T-cell (primary cell): Measurements from ENCODE around the gene SH3BP5L. TPM values are rescaled to one million over a fixed set of nuclear protein-coding genes. Genes with fewer than 3 reads are reported as not detected.

Source experiments
- ATAC-seq, 4 experiments: fragments of 200-7000 bp in 3 of 4; fragments of 150-1000 bp in 1 of 4; cut with Tn5 transposase; replicated peaks in 1 of 4; 1 replicate in 3 of 4; 2 replicates in 1 of 4; pipeline ENCODE4 v1.10.0; 2021; ENCODE audit warnings: moderate library complexity in 3 of 4, mild to moderate bottlenecking in 2 of 4, moderate number of reproducible peaks in 1 of 4
- CTCF ChIA-PET, 2 donors: fragments of 300-600 bp; sonication (Branson Sonifier 250); formaldehyde crosslinking; loops; one replicate each; lab custom pipeline; 2022; ENCODE audit warnings: antibody characterized with exemption in 2 of 2; lab: Charles Lee
- POLR2A ChIA-PET, 2 donors: fragments of 300-600 bp; sonication (Branson Sonifier 250); formaldehyde crosslinking; loops; one replicate each; lab custom pipeline; 2022; ENCODE audit warnings: antibody characterized with exemption in 2 of 2; lab: Charles Lee
- DNase-seq, 35 experiments: peaks; one replicate each; pipeline versions ENCODE4 v3.0.0 to v3.0.0-alpha.2; 2013 to 2023
- H3K27ac ChIP-seq: one replicate; pipeline ENCODE4 v1.5.1; 2013; ENCODE audit warnings: low read length
- H3K27me3 ChIP-seq, 2 experiments: replicated peaks in 1 of 2; 1 replicate in 1 of 2; 2 replicates in 1 of 2; pipeline versions ENCODE4 v1.6.1 to v1.7.0; 2013; ENCODE audit warnings: low read length in 1 of 2, mixed read lengths in 1 of 2; ENCODE audit not compliant: control insufficient read depth in 2 of 2, insufficient read depth in 2 of 2; ENCODE audit errors: extremely low read depth in 1 of 2
- H3K36me3 ChIP-seq, 2 donors: 1 replicate in 1 of 2; 2 replicates in 1 of 2; pipeline versions ENCODE4 v1.6.1 to v1.7.0; 2013; ENCODE audit warnings: low read length in 1 of 2; ENCODE audit not compliant: control insufficient read depth in 2 of 2, insufficient read depth in 1 of 2; ENCODE audit errors: extremely low read depth in 1 of 2
- H3K4me1 ChIP-seq, 2 experiments: 1 replicate in 1 of 2; 2 replicates in 1 of 2; pipeline versions ENCODE4 v1.6.1 to v1.7.0; 2013; ENCODE audit warnings: low read length in 2 of 2, mixed read lengths in 1 of 2; ENCODE audit not compliant: insufficient read depth in 2 of 2, control insufficient read depth in 1 of 2; ENCODE audit errors: extremely low read depth in 1 of 2
- H3K4me3 ChIP-seq, 2 donors: 1 replicate in 1 of 2; 2 replicates in 1 of 2; pipeline versions ENCODE4 v1.5.1 to v1.7.0; 2013; ENCODE audit warnings: mild to moderate bottlenecking in 2 of 2, low read length in 1 of 2, moderate library complexity in 1 of 2; ENCODE audit not compliant: control insufficient read depth in 1 of 2; ENCODE audit errors: extremely low read depth in 1 of 2
- H3K9me3 ChIP-seq: 2 replicates; pipeline ENCODE4 v1.7.0; 2013
- H3K27ac Mint-ChIP-seq, 2 donors: one replicate each; pipeline ENCODE4 v1.8.0; 2020 to 2021; ENCODE audit warnings: mild to moderate bottlenecking in 2 of 2, mixed read lengths in 2 of 2
- H3K27me3 Mint-ChIP-seq, 2 donors: one replicate each; pipeline ENCODE4 v1.8.0; 2021 to 2022; ENCODE audit warnings: mixed read lengths in 2 of 2
- H3K36me3 Mint-ChIP-seq: one replicate; pipeline ENCODE4 v1.8.0; 2021; ENCODE audit warnings: mixed read lengths
- H3K4me1 Mint-ChIP-seq, 3 donors: one replicate each; pipeline ENCODE4 v1.8.0; 2020 to 2022; ENCODE audit warnings: mixed read lengths in 3 of 3, mild to moderate bottlenecking in 1 of 3
- H3K4me3 Mint-ChIP-seq, 3 donors: one replicate each; pipeline ENCODE4 v1.8.0; 2020 to 2022; ENCODE audit warnings: mild to moderate bottlenecking in 3 of 3, mixed read lengths in 3 of 3, moderate library complexity in 3 of 3
- H3K9me3 Mint-ChIP-seq, 3 donors: one replicate each; pipeline ENCODE4 v1.8.0; 2020 to 2022; ENCODE audit warnings: mixed read lengths in 3 of 3
- WGBS: methylation state at CpG from one replicate; pipeline ENCODE4 v1.1.5; 2013; ENCODE audit warnings: missing lambda C conversion rate; ENCODE audit not compliant: insufficient coverage; 5-methylcytosine and 5-hydroxymethylcytosine counted together
- total RNA-seq, 35 experiments: library from RNA in 6 of 35; stranded (reverse) in 6 of 35; fragments of 120-200 nt in 1 of 35; gene quantifications; one replicate each; pipeline versions ENCODE4 v1.2.1 to v1.2.4 and lab custom pipeline; 2013 to 2026

The SH3BP5L gene
- total RNA-seq, 5 donors from 2014 or later (not counting 1 experiment from before 2014, with no cell fraction given) = 16.8 to 41.4 (median 36.3) TPM

DNA sequence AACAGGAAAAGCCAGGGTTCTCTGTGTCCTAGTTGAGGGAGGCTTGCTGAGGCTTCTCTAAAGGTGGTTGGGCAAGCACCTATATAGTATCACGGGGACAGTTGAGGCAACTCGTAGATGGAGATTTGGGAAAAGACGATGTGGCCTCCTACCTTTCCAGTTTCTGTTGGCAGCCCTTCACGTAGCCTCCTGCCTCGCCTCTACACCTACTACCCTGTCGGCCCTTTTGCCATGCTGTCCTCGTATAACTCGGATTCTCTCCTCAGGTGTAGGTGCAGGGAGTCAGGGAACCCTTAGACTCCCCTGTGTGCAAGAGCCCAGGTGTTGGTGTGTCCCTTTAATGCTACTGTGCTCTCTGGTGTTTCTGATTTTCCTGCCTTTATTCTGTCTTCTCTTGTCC, 22.9 kb upstream of the SH3BP5L start:
- H3K36me3 ChIP-seq = peaks cover 33 to 59% of the 10 kb centered on the region in 2 donors
- no peaks in the 10 kb centered on the region for H3K9me3 ChIP-seq
- H3K4me3 Mint-ChIP-seq = no peak overlapping the region
- no peak overlapping the region for H3K27ac ChIP-seq
- H3K27me3 ChIP-seq = no peaks in the 10 kb centered on the region
- 100% methylated on average over 2 of the region's 8 CpGs for WGBS
- no peaks in the 10 kb centered on the region for H3K27me3 Mint-ChIP-seq
- ATAC-seq (no peak), DNase-seq (peak in 1 of 35 experiments; percentile 22)
- POLR2A ChIA-PET = no interaction called here
- H3K27ac Mint-ChIP-seq = no peak overlapping the region
- no peaks in the 10 kb centered on the region for H3K4me1 Mint-ChIP-seq
- H3K36me3 Mint-ChIP-seq = peaks cover 24% of the 10 kb centered on the region
- H3K4me1 ChIP-seq = peaks cover 0 to 22% of the 10 kb centered on the region in 2 experiments
- no peak overlapping the region for H3K4me3 ChIP-seq
- no peaks in the 10 kb centered on the region for H3K9me3 Mint-ChIP-seq
- CTCF ChIA-PET = no interaction called here

GRCh38 chr1:248847956-248848561, 22.3 kb upstream of the SH3BP5L start:
- H3K9me3 Mint-ChIP-seq = no peaks in the 10 kb centered on the region
- ATAC-seq (no peak), DNase-seq (peak in 1 of 35 experiments; percentile 8)
- H3K27ac ChIP-seq = no peak overlapping the region
- no peaks in the 10 kb centered on the region for H3K4me1 Mint-ChIP-seq
- POLR2A ChIA-PET = interaction anchor here in 1 of 2 donors (0.7 kb wide), 1 partner anchor 25 kb away, joined by 4 read pairs; no protein-coding TSS in a partner anchor
- no peak overlapping the region for H3K4me3 ChIP-seq
- no peaks in the 10 kb centered on the region for H3K9me3 ChIP-seq
- no peaks in the 10 kb centered on the region for H3K27me3 Mint-ChIP-seq
- H3K36me3 Mint-ChIP-seq = peaks cover 24% of the 10 kb centered on the region
- H3K4me3 Mint-ChIP-seq = no peak overlapping the region
- no peak overlapping the region for H3K27ac Mint-ChIP-seq
- CTCF ChIA-PET = no interaction called here
- 97% methylated on average over 71 of the region's 72 CpGs for WGBS
- no peaks in the 10 kb centered on the region for H3K27me3 ChIP-seq
- peaks cover 0 to 17% of the 10 kb centered on the region in 2 experiments for H3K4me1 ChIP-seq
- peaks cover 33 to 59% of the 10 kb centered on the region in 2 donors for H3K36me3 ChIP-seq

- Histone ChIP-seq H3K4me1 (peaks cover 0 to 13% of the 10 kb centered on the region in 2 experiments), H3K4me3 (no peak overlapping the region), H3K27ac (no peak overlapping the region), H3K9me3 (no peaks in the 10 kb centered on the region), H3K27me3 (no peaks in the 10 kb centered on the region), H3K36me3 (peaks cover 33 to 59% of the 10 kb centered on the region in 2 donors)
- no peaks in the 10 kb centered on the region for H3K9me3 Mint-ChIP-seq
- peaks cover 0 to 2% (median under 1%) of the 10 kb centered on the region in 3 donors for H3K4me1 Mint-ChIP-seq
- POLR2A ChIA-PET = interaction anchor here in 1 of 2 donors (0.7 kb wide), 1 partner anchor 25 kb away, joined by 4 read pairs; no protein-coding TSS in a partner anchor
- peaks cover 24% of the 10 kb centered on the region for H3K36me3 Mint-ChIP-seq
- CTCF ChIA-PET = no interaction called here
- H3K27ac Mint-ChIP-seq = no peak overlapping the region
- WGBS = 99% methylated on average over 75 of the region's 76 CpGs
- no peak overlapping the region for H3K4me3 Mint-ChIP-seq
- DNase-seq (peak in 1 of 35 experiments; percentile 12), ATAC-seq (no peak)
- H3K27me3 Mint-ChIP-seq = no peaks in the 10 kb centered on the region
These were observed 21.7 kb upstream of the SH3BP5L start for GRCh38 chr1:248847181-248847955.

GRCh38 chr1:248844526-248844925, 18.8 kb upstream of the SH3BP5L start:
- no peaks in the 10 kb centered on the region for H3K9me3 Mint-ChIP-seq
- H3K4me1 Mint-ChIP-seq = peaks cover 20 to 28% (median 22%) of the 10 kb centered on the region in 3 donors
- no peak for DNase-seq
- no peaks in the 10 kb centered on the region for H3K27me3 Mint-ChIP-seq
- WGBS = 94% methylated on average over 8 of the region's 8 CpGs
- Histone ChIP-seq H3K9me3 (no peaks in the 10 kb centered on the region), H3K27ac (no peak overlapping the region), H3K27me3 (no peaks in the 10 kb centered on the region), H3K4me3 (no peak overlapping the region), H3K36me3 (peaks cover 30 to 48% of the 10 kb centered on the region in 2 donors), H3K4me1 (peaks cover 0 to 18% of the 10 kb centered on the region in 2 experiments)
- CTCF ChIA-PET = interaction anchor here in 1 of 2 donors (0.6 kb wide), 1 partner anchor 1462 kb away, joined by 4 read pairs; no protein-coding TSS in a partner anchor
- POLR2A ChIA-PET = no interaction called here
- ATAC-seq = no peak
- no peak overlapping the region for H3K4me3 Mint-ChIP-seq
- H3K36me3 Mint-ChIP-seq = peaks cover 24% of the 10 kb centered on the region
- no peak overlapping the region for H3K27ac Mint-ChIP-seq

DNA sequence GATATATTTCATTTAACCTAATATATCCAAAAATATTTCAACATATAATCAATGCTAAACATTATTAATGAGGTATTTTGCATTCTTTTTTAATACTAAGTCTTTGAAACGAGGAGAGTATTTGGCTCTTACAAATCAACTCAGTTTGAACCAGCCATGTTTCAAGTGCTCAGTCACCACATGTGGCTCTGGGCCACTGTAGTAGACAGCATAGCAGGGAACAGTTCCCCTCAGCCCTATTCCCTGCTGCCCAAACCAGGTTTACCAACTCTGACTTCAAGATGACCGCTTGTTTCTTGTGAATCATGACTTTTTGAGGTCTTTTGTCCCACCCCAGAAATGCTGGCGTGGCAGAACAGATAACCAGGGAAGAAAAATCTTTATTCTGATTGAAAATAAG, 18.0 kb upstream of the SH3BP5L start:
- no peak overlapping the region for H3K4me3 Mint-ChIP-seq
- H3K9me3 Mint-ChIP-seq = no peaks in the 10 kb centered on the region
- 60% methylated on average over 1 of the region's 3 CpGs for WGBS
- Histone ChIP-seq H3K9me3 (no peaks in the 10 kb centered on the region), H3K4me1 (peaks cover 3 to 25% of the 10 kb centered on the region in 2 experiments), H3K36me3 (peaks cover 25 to 39% of the 10 kb centered on the region in 2 donors), H3K27me3 (no peaks in the 10 kb centered on the region), H3K4me3 (no peak overlapping the region), H3K27ac (no peak overlapping the region)
- CTCF ChIA-PET = no interaction called here
- H3K27me3 Mint-ChIP-seq = no peaks in the 10 kb centered on the region
- DNase-seq = no peak
- peaks cover 20% of the 10 kb centered on the region for H3K36me3 Mint-ChIP-seq
- no peak overlapping the region for H3K27ac Mint-ChIP-seq
- POLR2A ChIA-PET = no interaction called here
- ATAC-seq = no peak
- peaks cover 27 to 36% (median 29%) of the 10 kb centered on the region in 3 donors for H3K4me1 Mint-ChIP-seq

DNA sequence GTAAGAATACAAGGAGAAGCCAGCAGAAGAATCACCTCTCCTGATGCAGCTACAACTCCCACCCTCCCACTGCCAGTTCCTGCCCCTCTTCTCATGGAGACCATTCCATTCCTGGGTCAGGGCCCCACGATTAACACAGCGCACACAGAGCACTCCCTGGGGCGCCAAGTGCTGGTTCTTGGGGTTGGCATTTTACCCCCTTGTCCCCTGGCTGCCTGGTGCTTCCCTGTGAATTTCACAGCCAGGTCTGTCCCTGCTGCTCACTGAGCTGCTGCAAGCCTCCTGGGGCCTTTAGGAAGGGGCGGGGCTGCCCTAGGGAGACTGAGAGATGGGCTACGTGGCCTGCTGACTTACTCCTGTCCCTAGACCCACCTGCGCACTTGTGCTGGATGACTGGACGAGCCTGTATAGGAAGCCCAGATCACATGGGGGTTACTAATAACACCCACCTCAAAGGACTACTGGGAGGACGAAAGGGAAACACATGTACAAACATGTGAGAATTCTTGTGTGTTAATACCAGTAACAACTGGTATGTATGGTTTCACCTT, 17.1 kb upstream of the SH3BP5L start:
- Mint-ChIP-seq H3K4me1 (peaks cover 27 to 36% (median 29%) of the 10 kb centered on the region in 3 donors), H3K27ac (no peak overlapping the region), H3K27me3 (no peaks in the 10 kb centered on the region), H3K4me3 (no peak overlapping the region), H3K36me3 (peaks cover 18% of the 10 kb centered on the region), H3K9me3 (no peaks in the 10 kb centered on the region)
- Histone ChIP-seq H3K36me3 (peaks cover 24 to 31% of the 10 kb centered on the region in 2 donors), H3K4me1 (peaks cover 3 to 25% of the 10 kb centered on the region in 2 experiments), H3K4me3 (no peak overlapping the region), H3K27ac (no peak overlapping the region), H3K27me3 (no peaks in the 10 kb centered on the region), H3K9me3 (no peaks in the 10 kb centered on the region)
- POLR2A ChIA-PET = no interaction called here
- 98% methylated on average over 5 of the region's 8 CpGs for WGBS
- CTCF ChIA-PET = interaction anchor here in 1 of 2 donors (1.1 kb wide), 1 partner anchor 84 kb away, joined by 3 read pairs; no protein-coding TSS in a partner anchor
- no peak for ATAC-seq
- no peak for DNase-seq
